CD14-positive monocyte (primary cell): Measurements from ENCODE around the gene DENND6B. TPM values are rescaled to one million over a fixed set of nuclear protein-coding genes. Genes with fewer than 3 reads are reported as not detected.

Source experiments
- DNase-seq, 3 donors: peaks; one replicate each; pipeline ENCODE4 v3.0.0-alpha.2; 2011 to 2022
- H2AFZ ChIP-seq: 2 replicates; pipeline ENCODE4 v1.6.0; 2012; ENCODE audit warnings: mild to moderate bottlenecking, low read depth, low read length, inconsistent platforms; ENCODE audit not compliant: insufficient read depth, poor library complexity, severe bottlenecking
- H3K27ac ChIP-seq, 2 donors: 1 replicate in 1 of 2; 2 replicates in 1 of 2; pipeline ENCODE4 v1.5.1; 2012 to 2013; ENCODE audit warnings: low read length in 2 of 2, control low read depth in 1 of 2, inconsistent platforms in 1 of 2, low read depth in 1 of 2, mild to moderate bottlenecking in 1 of 2
- H3K27me3 ChIP-seq, 2 donors: one replicate each; pipeline versions ENCODE4 v1.6.0 to v1.6.1; 2011 to 2013; ENCODE audit warnings: low read length in 2 of 2; ENCODE audit not compliant: control insufficient read depth in 2 of 2, insufficient read depth in 2 of 2
- H3K36me3 ChIP-seq, 2 donors: replicated peaks in 1 of 2; 1 replicate in 1 of 2; 2 replicates in 1 of 2; pipeline versions ENCODE4 v1.5.1 to v1.6.1; 2012 to 2013; ENCODE audit warnings: low read length in 2 of 2, control low read depth in 1 of 2, inconsistent platforms in 1 of 2, mild to moderate bottlenecking in 1 of 2; ENCODE audit not compliant: insufficient read depth in 2 of 2, control insufficient read depth in 1 of 2
- H3K4me1 ChIP-seq, 2 donors: 1 replicate in 1 of 2; 2 replicates in 1 of 2; pipeline versions ENCODE4 v1.5.1 to v1.6.1; 2012 to 2013; ENCODE audit warnings: low read length in 2 of 2, control low read depth in 1 of 2, inconsistent platforms in 1 of 2, mild to moderate bottlenecking in 1 of 2, moderate library complexity in 1 of 2; ENCODE audit not compliant: insufficient read depth in 2 of 2, control insufficient read depth in 1 of 2
- H3K4me2 ChIP-seq: replicated peaks from 2 replicates; pipeline ENCODE3; 2012; ENCODE audit warnings: low read length, moderate library complexity, mild to moderate bottlenecking; ENCODE audit not compliant: poor library complexity, severe bottlenecking; ENCODE audit errors: extremely low read depth
- H3K4me3 ChIP-seq, 3 experiments: fragments of 200-600 bp in 1 of 3; sonication (generic) in 1 of 3; replicated peaks in 1 of 3; 1 replicate in 2 of 3; 2 replicates in 1 of 3; pipeline ENCODE4 v1.5.1; 2011 to 2013; ENCODE audit warnings: low read length in 3 of 3, mild to moderate bottlenecking in 3 of 3, control low read depth in 2 of 3, low read depth in 2 of 3, inconsistent platforms in 1 of 3, moderate library complexity in 1 of 3
- H3K79me2 ChIP-seq: 2 replicates; pipeline ENCODE4 v1.6.0; 2012; ENCODE audit warnings: mild to moderate bottlenecking, control low read depth, inconsistent platforms, low read length, moderate library complexity; ENCODE audit not compliant: insufficient read depth
- H3K9ac ChIP-seq: 2 replicates; pipeline ENCODE4 v1.6.0; 2017; ENCODE audit warnings: low read length, mild to moderate bottlenecking; ENCODE audit not compliant: insufficient read depth, poor library complexity, severe bottlenecking
- H3K9me3 ChIP-seq, 2 donors: replicated peaks in 1 of 2; 1 replicate in 1 of 2; 2 replicates in 1 of 2; pipeline versions ENCODE4 v1.5.1 to v1.6.1; 2012 to 2013; ENCODE audit warnings: low read length in 2 of 2, control low read depth in 1 of 2; ENCODE audit not compliant: control insufficient read depth in 1 of 2, insufficient read depth in 1 of 2
- H4K20me1 ChIP-seq: 2 replicates; pipeline ENCODE4 v1.6.0; 2012; ENCODE audit warnings: mild to moderate bottlenecking, low read length, control low read depth, moderate library complexity; ENCODE audit not compliant: insufficient read depth
- H3K27ac Mint-ChIP-seq, 7 donors: one replicate each; pipeline ENCODE4 v1.8.0; 2020; ENCODE audit warnings: mild to moderate bottlenecking in 7 of 7, mixed read lengths in 7 of 7, moderate library complexity in 6 of 7, inconsistent platforms in 2 of 7
- H3K27me3 Mint-ChIP-seq, 3 donors: one replicate each; pipeline ENCODE4 v1.8.0; 2021 to 2022; ENCODE audit warnings: low read depth in 3 of 3, mild to moderate bottlenecking in 3 of 3, mixed read lengths in 3 of 3, moderate library complexity in 3 of 3, inconsistent platforms in 1 of 3
- H3K36me3 Mint-ChIP-seq, 2 donors: one replicate each; pipeline ENCODE4 v1.8.0; 2020; ENCODE audit warnings: mixed read lengths in 2 of 2, inconsistent platforms in 1 of 2, mild to moderate bottlenecking in 1 of 2
- H3K4me1 Mint-ChIP-seq: one replicate; pipeline ENCODE4 v1.8.0; 2020; ENCODE audit warnings: mild to moderate bottlenecking, mixed read lengths
- H3K4me3 Mint-ChIP-seq, 2 donors: one replicate each; pipeline ENCODE4 v1.8.0; 2020; ENCODE audit warnings: mild to moderate bottlenecking in 2 of 2, mixed read lengths in 2 of 2, moderate library complexity in 1 of 2
- H3K9me3 Mint-ChIP-seq, 7 donors: one replicate each; pipeline ENCODE4 v1.8.0; 2020 to 2022; ENCODE audit warnings: mixed read lengths in 7 of 7, mild to moderate bottlenecking in 6 of 7, moderate library complexity in 6 of 7, inconsistent platforms in 2 of 7
- CTCF ChIP-seq: fragments of 200-600 bp; IDR thresholded peaks from one replicate; pipeline ENCODE4 v1.8.0; 2022; ENCODE audit warnings: antibody characterized with exemption, mild to moderate bottlenecking
- whole genome bisulfite sequencing: methylation state at CpG from one replicate; pipeline ENCODE4 v1.1.5; 2013; ENCODE audit warnings: missing lambda C conversion rate; ENCODE audit not compliant: insufficient coverage; 5-methylcytosine and 5-hydroxymethylcytosine counted together
- intact Hi-C, 2 donors: fragments of 100-400 bp; cut with micrococcal nuclease; formaldehyde crosslinking; loops; one replicate each; pipeline versions ENCODE4 v1.15.0 to v1.15.1; 2023
- polyA plus RNA-seq, 3 donors: library from polyadenylated mRNA; depleted of rRNA in 1 of 3; unstranded in 2 of 3; stranded (reverse) in 1 of 3; fragments of 300-500 nt in 2 of 3; fragments of >200 nt in 1 of 3; fragmentation: Illumina TruSeq in 2 of 3; gene quantifications; 1 replicate in 2 of 3; 2 replicates in 1 of 3; pipeline ENCODE4 v1.2.3, GENCODE V29; 2012 to 2021

The DENND6B gene
- polyA plus RNA-seq, 3 donors = 1.7 to 10.6 (median 2.1) TPM

GRCh38 chr22:50319503-50319951 lies 7.3 kb downstream of the DENND6B start:
- intact Hi-C loops = no loop called here
- Histone ChIP-seq H3K4me1 (peaks cover 10 to 12% of the 10 kb centered on the region in 2 donors), H3K27me3 (no peaks in the 10 kb centered on the region), H3K9me3 (no peaks in the 10 kb centered on the region), H3K4me3 (no peak overlapping the region), H2AFZ (no peak overlapping the region), H4K20me1 (no peaks in the 10 kb centered on the region), H3K4me2 (no peak overlapping the region), H3K79me2 (peaks cover 3% of the 10 kb centered on the region), H3K9ac (no peak overlapping the region), H3K27ac (no peak overlapping the region), H3K36me3 (no peaks in the 10 kb centered on the region)
- WGBS = 93% methylated on average over 11 of the region's 15 CpGs
- no peak for TF ChIP-seq CTCF
- no peak for DNase-seq
- H3K27me3 Mint-ChIP-seq = peaks cover 2 to 13% (median 5%) of the 10 kb centered on the region in 3 donors
- peaks cover 0 to 2% of the 10 kb centered on the region in 2 donors for H3K36me3 Mint-ChIP-seq
- H3K9me3 Mint-ChIP-seq = no peaks in the 10 kb centered on the region
- peaks cover 11% of the 10 kb centered on the region for H3K4me1 Mint-ChIP-seq
- peak overlapping the region in 1 of 7 donors; percentile 16 for H3K27ac Mint-ChIP-seq
- H3K4me3 Mint-ChIP-seq = no peak overlapping the region

DNA sequence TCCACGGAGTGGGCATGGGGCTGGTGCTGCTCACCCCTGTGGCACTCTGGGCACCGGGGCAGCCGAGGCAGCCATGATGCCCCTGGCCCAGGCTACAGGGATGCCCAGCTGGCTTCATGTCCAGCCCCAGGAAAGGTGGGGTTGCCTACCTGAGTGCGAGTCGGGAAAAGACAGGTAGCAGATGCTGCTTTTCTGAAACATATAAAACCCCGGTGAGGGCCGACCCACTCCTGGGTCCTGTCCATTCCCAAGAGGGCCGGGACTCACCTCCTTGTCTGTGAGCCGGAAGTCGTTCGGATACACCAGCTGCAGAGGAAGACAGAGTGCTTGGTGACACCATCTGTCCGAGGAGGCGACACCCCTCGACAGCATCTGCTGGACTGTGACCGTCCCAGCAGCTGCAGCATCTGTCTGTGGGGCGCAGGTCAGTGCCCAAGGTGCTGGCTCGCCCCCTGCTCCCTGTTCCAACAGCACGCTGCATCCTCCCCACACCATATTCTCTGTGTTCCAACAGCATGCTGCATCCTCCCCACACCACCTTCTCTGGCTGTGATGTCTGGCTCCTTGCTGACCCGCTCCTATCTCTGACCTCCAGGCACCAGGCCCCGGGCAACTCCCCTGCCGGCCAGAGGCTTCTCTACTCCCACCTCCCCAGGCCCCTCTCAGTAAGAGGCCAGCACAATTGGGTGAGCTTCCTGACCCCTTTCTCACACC lies 8.0 kb downstream of the DENND6B start:
- no peak overlapping the region for H3K9ac ChIP-seq
- H3K36me3 ChIP-seq = no peaks in the 10 kb centered on the region
- peaks cover 8% of the 10 kb centered on the region for H3K79me2 ChIP-seq
- no peak overlapping the region for H3K27ac ChIP-seq
- peaks cover 16 to 18% of the 10 kb centered on the region in 2 donors for H3K4me1 ChIP-seq
- H3K27me3 ChIP-seq = no peaks in the 10 kb centered on the region
- Mint-ChIP-seq H3K27ac (no peak overlapping the region), H3K4me1 (peaks cover 16% of the 10 kb centered on the region), H3K36me3 (peaks cover 0 to 2% of the 10 kb centered on the region in 2 donors), H3K9me3 (no peaks in the 10 kb centered on the region), H3K4me3 (no peak overlapping the region), H3K27me3 (peaks cover 3 to 10% (median 4%) of the 10 kb centered on the region in 3 donors)
- no peak overlapping the region for H3K4me3 ChIP-seq
- WGBS = 94% methylated on average over 21 of the region's 21 CpGs
- TF ChIP-seq CTCF = no peak
- DNase-seq = no peak
- H4K20me1 ChIP-seq = no peaks in the 10 kb centered on the region
- H3K9me3 ChIP-seq = no peaks in the 10 kb centered on the region
- intact Hi-C loops = no loop called here
- H2AFZ ChIP-seq = no peak overlapping the region
- H3K4me2 ChIP-seq = no peak overlapping the region
